Stimulated activated CD8-positive, alpha-beta memory T cell treated with anti-CD3 and anti-CD28 coated beads, Interleukin-2, amount 100 ng/mL, for 1 hour (primary cell): Measurements from ENCODE around the gene GHRHR.

Source experiments
- DNase-seq, 2 donors: peaks; one replicate each; pipeline ENCODE4 v3.0.0-alpha.2; 2020; ENCODE audit warnings: low read depth in 2 of 2

Gene GHRHR

DNA sequence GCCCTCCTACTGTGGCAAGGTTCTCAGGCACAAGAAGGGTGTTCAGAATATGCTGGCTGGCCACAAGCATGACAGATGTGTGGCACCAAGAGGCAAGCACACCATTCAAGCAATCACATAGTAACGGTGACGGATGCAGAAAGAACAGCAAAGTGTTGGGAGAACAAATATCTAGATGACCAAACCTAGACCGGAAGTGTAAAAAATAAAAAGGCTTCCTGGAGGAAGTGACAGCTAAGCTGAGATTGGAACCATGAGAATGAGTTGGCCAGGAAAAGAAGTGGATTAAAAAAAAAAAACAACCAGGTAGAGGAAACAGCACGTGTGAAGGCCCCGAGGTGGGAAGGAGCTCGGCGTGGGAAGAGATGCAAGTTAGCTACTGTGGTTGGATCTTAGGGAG, 22.0 kb downstream of the GHRHR start:
- DNase-seq, result no peak

DNA sequence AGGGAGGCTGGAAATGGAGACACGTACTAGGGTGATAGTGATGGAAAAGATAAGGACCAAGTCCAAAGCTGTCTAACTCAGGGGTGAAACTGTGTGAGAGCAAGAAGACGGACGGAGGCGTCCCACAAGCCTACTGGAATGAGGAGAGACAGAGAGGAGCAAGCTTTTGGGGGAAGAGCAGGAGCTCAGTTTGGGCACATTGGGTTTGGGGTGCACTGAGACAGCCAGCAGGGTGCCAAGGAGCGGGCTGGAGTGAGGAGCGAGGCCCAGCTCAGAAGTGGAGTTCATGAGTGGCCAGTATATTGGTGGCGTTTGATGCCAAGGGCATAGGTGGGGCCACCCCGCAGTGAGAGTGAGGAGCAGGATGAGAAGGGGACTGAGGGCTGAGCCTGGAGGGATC, 22.6 kb downstream of the GHRHR start:
- no peak for DNase-seq

DNA sequence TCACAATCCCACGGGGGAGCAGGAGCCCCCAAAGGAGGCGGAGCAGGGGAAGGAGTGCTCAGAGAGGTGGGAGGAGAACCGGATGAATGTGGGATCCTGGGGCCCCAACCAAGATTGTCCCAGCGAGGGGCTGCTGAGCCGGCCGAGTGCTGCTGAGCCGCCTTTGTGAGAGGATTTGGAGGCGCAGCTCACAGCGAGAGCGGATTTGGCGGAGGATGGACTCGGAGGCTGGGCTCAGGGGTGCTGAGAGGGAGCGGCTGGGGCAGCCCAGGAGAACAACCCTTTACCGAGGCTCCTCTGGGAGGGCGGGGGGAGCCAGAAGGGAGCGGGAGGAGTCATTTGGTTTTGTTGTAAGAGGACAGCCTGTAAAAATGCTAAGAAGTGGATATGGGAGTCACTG, 23.0 kb downstream of the GHRHR start:
- no peak for DNase-seq

DNA sequence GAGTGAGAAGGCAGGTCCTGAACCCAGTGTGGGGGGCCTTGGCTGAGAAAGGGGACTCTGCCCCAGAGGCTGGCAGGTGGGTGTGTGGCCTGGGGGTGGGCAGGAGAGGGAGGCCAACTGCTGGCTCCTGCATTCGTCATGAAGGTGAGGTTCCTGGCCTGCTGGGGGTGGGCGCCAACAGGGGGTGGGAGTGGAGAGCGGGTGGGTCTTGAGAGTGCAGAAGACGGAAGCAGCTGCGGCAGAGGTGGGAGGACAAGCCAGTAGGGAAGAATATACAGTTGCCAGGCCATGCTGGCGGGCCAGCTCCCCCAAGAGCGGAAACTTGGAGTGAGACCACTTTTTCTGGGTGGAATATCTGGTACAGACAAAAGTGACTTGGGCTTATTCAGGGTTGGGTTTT, 23.4 kb downstream of the GHRHR start:
- no peak for DNase-seq

DNA sequence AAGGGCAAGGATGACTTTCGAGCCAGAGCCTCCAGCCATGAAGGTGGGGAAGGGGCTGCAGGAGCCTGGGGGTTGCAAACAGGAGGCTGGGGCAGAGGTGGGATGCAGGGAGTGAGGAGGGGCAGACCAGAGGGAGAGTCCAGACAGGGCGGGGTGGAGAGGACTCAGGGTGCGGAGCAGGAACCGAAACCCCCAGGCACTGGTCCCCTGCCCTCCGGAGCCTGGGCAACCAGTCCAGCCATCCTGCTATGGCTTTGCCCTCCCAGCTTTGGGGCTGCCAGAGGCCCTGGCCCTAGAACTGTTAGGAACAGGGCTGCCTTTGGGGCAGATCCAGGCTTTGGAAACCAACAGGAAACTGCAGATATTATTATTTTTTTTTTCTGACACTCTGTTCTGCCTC, 24.2 kb downstream of the GHRHR start:
- no peak for DNase-seq

DNA sequence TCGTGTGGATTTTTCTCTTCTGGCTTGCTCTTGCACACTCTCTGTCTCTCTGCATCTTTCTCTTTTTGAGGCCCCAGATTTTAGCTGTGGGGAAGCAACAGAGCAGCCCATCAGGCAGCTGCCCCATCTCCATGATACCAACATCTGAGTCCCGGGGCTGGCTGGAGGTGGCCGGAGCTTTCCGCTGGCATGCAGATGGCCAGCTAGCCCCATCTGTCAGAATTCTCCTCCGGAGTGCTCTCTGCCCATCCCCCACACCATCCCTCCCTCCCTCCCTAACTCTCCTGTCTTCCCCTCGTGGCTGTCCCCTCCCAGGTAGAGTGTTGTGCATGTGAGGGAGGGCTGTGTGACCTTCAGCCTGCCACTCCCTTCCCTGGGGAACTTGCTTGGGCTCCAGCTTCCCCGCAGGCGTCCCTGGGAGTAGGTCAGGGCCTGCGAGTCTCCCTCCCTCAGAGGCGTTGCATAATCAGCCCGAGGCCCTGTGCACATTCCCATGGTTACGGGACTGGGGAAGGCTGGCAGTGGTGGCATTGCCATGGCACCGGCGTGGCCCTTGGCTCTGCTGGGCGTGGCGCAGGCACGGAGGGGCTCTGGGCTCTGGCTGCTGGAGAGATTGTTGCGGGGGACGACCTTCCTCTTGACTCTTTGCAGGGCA, 24.7 kb downstream of the GHRHR start:
- DNase-seq, result no peak

DNA sequence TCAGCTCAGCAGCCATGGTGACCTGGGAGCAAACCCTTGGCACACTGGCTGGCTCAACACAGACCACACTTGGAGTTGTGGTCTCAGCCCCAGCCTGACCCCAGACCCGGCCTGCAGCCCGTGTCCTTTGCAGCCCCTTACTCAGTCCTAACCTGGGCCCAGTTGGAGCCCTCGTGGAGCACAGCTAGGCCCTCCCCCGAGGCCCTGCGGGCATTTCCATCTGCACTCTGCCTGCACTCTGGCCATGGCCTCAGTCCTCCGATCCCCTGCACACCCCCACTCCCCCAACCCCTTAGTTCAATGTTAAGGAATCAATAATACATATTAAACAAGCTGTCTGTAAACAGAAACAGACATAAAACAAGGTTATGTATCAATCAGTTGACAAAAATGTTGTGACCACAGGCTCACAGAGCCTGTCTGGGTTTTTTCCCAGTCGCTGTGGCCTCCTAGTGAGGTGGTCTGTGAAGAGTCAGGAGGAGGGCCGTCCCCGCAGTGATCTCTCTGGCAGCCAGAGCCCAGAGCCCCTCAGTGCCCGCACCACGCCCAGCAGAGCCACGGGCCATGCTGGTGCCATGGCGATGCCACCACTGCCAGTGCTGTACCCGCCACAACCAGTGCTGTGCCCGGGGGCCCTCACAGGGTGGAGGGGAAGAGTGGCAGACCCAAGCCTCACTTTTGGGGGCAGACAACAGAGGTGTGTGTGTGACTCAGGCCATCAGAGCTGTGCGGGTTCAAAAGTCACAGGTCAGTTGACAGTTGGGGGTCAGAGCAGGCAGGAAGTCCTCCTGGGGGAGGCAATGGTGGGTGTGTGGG, 25.5 kb downstream of the GHRHR start:
- DNase-seq, result no peak

DNA sequence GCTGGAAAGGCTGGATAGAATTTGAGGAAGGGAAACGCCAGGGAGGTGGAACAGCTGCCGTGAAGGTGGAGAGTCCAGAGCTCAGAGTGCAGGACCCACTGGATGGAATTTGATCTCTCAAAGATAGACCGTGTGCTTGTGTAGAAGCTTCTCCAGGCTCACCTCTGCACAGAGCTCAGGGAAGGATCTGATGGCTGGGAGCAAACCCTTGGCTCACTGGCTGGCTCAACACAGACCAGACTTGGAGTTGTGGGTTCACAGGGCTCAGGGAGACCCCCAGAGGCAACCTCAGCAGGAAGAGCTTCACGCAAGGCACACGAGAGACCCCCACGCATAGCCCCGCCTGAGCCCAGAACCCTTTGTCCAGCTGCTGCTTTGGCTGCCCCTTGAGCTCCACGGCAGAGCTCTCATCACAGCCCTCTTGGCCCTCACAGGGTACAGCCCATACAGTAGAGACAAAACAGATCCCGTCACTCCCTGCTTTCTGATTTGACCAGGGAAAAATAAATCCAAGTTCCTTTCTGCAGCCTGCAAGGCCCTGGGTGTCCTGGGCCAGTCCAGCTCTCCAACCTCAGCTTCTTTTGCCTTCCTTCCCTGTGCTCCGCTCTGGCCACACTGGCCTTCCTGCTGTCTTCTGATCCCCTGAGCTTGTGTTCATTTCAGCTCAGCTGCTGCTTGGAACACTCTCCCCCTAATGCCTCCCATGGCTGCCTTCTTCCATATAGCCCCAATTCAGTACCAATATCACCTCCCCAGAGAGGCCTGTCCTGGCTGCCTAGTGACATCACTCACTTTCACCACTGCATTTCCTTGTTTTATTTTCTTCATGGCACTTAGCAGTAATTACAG, 26.3 kb downstream of the GHRHR start:
- no peak for DNase-seq

DNA sequence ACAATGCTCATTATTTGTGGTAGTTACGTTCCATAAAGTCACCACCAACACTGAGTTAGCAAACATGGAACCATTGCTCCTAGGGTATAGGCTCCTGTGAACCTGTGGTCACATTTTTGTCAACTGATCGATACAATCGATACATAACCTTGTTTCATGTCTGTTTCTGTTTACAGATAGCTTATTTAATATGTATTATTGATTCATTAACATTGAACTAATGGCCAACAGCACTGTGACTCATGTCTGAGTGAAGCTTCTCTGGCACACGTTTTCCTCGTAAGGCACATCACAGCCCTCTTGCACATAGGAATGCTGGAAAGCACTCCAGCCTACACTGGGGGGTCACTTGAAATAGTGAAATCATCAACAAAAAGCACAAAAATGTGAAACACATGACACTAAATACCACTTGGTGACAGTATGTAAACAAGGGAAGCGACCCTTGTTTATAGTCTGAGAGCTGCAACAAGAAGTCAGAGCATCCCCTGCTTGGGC, 27.0 kb downstream of the GHRHR start:
- no peak for DNase-seq

DNA sequence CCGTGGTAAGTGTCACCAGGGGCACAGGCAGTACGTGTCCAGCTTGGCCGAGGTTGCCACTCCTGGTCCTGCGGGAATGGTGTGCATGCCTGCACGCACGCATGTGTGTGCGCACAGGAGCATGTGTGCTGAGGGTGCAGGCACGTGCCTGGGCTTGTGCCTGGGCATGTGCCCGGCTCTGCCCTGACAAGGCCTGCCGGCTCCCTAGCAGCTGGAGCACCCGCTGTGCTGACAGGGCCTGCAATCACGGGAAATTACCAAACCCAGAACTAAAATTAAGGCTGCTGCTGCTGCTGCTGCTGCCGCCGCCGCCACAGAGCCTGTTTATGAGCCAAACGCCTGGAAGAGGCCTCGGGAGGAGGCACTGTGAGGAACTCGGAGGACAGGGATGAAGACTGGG, 28.7 kb downstream of the GHRHR start:
- DNase-seq, result no peak

DNA sequence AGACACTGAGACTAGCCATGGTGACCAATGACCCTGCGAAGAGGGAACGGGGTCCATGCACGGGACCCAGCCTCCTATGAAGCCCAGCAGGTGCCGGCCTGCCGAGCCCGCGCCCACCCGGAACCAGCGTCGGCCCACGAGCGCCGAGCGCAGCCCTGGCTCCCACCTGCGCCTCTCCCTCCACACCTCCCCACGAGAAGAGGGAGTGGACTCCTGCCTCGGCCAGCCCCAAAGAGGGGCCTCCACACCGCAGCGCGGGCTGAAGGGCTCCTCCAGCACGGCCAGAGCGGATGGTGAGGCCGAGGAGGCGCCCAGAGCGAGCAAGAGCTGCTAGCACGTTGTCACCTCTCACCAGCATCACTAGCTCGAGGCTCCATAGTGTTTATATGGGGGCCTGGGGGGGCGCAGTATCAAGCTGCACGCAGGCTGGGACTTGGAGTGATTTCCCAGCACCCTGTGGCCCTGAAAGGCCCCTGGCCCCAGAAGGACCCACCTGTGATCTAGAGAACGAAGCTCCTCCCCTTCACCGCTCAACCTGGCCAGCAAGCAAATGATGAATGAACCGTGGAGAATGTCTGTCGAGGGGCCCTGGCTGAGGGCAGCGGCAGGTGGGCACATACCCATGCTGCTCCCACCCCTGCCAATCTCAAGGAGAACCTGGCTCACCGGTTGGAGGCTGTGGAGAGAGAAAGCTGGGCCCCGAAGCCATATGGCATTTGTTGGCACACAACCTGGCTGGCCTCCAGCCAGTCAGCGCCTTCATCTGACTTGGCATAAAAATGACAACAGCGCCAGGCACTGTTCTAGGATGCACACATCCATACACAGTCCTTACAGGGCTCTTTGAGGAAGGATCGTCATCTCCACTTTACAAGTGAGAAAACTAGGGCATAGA, 30.7 kb downstream of the GHRHR start:
- DNase-seq, result no peak

DNA sequence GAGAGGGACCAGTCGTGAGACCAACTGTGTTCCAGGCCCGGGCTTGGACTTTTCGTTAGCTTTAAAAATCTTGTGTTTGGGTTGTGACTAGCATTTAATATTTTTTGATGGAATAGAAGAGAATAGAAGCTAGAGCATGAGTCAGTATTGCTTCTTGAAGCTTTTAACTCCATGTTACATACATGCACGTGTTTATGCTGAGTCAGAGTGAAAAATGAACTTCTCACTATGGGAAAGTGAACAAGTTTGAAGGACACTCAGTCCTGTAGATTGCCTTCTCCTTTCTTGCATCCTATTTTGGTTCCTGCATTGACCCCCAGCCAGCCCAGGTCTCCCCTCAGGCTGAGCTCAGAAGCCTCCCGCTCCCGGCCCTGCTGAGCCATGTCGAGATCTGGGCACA, 31.8 kb downstream of the GHRHR start:
- no peak for DNase-seq

DNA sequence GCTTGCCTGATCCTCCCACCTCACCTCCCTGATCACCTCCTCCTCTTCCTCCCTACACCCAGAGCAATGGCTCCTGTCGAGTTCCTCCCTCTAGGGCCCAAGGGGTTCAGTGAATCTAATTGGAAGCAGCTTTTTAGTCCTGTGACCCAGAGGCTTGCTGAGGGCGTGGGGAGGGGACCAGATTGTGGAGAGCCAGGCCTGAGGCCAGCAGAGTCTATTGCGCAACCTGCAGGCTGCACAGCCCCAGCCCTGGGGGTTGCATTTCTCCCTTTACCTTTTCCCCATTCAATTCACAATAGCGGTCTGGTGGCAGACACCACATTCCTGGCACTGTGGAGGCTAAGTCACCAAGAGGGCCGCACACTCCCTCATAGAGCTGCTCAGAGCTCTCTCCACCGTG, 32.5 kb downstream of the GHRHR start:
- no peak for DNase-seq

DNA sequence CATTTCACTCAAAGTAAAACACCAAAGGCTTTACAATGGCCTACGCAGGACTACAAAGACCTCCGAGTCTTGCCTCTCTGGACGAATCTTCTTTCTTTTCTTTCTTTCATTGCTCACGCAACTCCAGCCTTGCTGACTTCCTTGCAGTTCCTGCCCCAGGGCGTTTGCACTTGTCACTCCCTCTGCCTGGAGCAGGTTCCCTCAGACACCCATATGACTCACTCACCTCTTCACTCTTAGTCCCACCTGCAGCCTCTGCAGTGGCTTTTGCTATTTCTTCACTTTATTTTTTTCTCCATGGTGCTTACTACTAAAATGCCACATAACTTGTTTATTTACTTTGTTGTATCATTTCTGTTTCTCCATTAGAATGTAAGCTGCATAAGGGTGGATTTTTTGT, 33.1 kb downstream of the GHRHR start:
- no peak for DNase-seq

DNA sequence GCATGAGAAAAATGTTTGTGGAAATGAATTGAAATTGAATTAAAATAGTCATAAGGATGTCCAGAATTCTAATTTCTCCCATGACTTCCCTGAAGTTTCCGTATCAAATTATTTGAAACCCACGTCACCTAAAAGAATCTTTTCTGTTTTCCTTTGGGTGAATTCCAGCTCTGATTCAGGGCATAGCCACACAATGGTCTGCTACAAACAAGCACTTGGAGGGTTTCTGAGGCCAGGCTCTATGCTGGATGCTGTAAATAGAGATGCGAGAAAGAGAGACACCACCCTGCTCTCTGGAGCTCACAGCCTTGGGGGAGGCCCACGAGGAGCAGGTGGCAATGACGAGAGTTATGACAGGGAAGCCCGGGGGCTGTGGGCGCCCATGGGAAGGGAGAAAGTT, 33.6 kb downstream of the GHRHR start:
- no peak for DNase-seq

DNA sequence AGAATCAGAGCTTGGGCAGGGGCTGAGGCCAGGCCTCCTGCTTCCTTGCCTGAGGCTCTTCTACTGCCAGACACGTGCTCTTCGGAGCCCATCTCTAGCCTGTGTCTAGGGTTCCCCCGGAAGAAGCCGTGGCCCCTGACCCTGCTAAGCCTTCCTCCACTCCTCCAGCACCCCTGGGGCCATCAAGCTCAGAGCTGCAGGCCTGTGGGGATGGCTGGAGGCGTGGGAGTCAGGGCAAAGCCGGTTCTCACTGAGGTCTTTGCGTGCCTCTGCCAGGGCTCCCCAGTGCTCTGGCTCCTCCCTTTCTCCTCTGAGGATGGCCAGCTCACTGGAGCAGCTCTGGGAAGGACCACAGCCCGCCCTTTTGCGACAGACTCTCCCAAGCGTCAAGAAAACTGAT, 34.4 kb downstream of the GHRHR start:
- DNase-seq, result no peak

DNA sequence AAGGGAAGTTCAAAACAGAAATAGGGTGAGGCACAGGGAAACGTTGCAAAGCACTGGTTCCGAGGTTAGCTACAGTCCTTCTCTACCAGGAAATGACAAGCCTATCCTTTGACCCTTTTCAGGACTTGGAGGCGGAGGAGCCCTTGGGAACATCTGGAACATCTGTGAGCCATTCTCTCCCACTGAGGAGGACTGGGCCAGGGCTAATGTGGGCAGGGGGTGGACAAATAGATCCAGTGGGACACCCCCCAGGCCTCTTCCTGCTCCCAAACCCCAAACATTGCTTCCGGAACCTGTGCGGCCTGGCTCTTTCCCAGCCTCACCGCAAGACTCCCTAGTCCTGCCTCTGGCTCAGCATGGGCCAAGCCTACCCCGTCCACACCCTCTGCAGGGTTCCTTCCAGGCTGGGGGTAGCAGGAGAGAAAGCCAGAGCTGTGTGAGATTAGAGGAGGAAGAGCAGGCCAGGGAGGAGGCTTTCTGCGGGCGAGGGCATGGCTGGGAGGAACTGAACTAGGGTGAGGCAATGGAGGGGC, 36.5 kb downstream of the GHRHR start:
- DNase-seq, result no peak

DNA sequence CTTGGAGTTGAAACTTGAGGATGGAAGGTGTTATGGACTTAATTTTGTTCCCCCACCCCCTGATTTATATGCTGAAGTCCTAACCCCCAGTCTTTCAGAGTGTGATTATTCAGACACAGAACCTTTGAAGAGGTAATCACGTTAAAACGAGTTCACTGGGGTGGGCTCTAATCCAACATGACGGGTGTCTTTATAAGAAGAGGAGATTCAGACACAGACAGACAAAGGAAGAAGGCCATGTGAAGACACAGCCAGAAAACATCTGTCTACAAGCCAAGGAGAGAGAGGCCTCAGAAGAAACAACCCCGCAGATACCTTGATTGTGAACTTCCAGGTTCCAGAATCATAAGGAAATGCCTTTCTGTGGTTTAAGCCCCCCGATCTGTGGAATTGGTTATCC, 37.0 kb downstream of the GHRHR start:
- no peak for DNase-seq

DNA sequence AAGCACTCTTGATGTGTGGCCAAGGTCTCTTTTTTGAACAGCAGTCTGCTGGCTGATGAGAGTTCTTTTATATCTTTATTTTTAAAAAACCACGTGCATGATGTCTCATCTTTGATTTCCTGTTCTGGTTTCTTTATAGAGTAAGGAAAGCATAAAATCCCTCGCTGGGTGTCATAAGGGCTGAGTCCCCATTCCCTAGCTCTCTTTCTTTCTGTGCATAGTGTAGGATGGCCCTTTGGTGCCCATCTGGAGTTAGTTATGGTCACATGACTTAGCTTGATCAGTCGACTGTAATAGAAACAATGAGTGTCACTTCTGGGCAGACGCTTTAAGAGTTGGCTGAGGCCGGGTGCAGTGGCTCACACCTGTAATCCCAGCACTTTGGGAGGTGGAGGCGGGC, 38.5 kb downstream of the GHRHR start:
- DNase-seq, result no peak

DNA sequence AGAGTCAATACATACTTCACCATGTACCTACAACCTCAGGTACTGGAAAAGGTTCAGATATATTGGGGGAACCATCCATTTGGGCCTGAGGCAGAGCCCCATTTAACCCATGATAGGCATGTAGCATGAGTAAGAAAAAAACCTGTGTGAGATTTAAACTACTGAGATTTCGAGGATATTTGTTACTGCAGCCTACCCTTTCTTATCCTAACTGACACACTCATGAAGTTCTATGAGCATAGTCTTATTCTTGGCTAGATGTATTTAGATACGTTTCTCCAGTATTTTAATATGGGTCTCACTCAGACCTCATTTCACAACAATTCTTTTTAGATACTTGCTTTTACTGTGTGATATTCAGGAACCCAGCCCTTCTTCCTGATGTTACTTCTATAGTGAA, 39.3 kb downstream of the GHRHR start:
- no peak for DNase-seq

DNA sequence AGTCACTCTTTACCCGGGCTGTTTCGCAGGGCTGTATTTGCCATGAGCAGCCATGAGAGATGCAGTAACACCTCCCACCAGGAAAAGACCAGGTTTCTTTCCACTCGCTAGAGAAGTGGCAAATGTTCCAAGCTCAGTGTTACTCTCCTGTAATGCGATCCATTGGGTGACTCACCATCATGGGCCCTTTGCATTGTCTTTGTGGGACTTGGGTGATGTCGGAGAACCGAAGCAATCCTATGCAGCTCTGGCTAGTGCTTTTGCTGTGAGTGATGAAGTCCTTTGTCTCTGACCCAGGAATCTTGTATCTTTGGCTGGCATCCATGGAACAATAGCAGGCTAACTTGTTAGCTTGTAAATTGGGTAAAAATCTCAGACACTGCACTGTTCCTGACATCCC, 40.0 kb downstream of the GHRHR start:
- DNase-seq, result no peak
